ENCODE results near the gene SPTLC3.

The SPTLC3 gene

GRCh38 chr20:13008761-13009681 is at the start of gene SPTLC3:
TSS of gene SPTLC3 (plus strand) at chr20:13008972. CDS start at chr20:13009268, 296 bp downstream.
- peak; percentile 45 for DNase-seq (ENCODE audit: low read depth)
- peak within 1 kb of the TSS; percentile 55 for H3K4me3 ChIP-seq (ENCODE audit: low read length)
- TF ChIP-seq, protein P1, sequence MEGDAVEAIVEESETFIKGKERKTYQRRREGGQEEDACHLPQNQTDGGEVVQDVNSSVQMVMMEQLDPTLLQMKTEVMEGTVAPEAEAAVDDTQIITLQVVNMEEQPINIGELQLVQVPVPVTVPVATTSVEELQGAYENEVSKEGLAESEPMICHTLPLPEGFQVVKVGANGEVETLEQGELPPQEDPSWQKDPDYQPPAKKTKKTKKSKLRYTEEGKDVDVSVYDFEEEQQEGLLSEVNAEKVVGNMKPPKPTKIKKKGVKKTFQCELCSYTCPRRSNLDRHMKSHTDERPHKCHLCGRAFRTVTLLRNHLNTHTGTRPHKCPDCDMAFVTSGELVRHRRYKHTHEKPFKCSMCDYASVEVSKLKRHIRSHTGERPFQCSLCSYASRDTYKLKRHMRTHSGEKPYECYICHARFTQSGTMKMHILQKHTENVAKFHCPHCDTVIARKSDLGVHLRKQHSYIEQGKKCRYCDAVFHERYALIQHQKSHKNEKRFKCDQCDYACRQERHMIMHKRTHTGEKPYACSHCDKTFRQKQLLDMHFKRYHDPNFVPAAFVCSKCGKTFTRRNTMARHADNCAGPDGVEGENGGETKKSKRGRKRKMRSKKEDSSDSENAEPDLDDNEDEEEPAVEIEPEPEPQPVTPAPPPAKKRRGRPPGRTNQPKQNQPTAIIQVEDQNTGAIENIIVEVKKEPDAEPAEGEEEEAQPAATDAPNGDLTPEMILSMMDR (conservative IDR thresholded peaks at IDR 0.05; ENCODE audit: low read length) = peak; percentile 30

GRCh38 chr20:12961725-12962124 is 47.0 kb upstream of the SPTLC3 start:
- no peak for DNase-seq (ENCODE audit: low read depth)
- TF ChIP-seq, protein P1 (conservative IDR thresholded peaks at IDR 0.05; ENCODE audit: low read length) = no peak

GRCh38 chr20:12962895-12963294 is 45.9 kb upstream of the SPTLC3 start:
- H3K4me3 ChIP-seq (ENCODE audit: low read length) = no peak overlapping the region
- no peak for DNase-seq (ENCODE audit: low read depth)
- TF ChIP-seq, protein P1 (conservative IDR thresholded peaks at IDR 0.05; ENCODE audit: low read length) = no peak

More at GRCh38 chr20:12961725-12962124, 47.0 kb upstream of the SPTLC3 start:
- H3K4me3 ChIP-seq (ENCODE audit: low read length) = no peak overlapping the region

- no peak for DNase-seq (ENCODE audit: low read depth)
Observed at GRCh38 chr20:12963416-12963815, 45.4 kb upstream of the SPTLC3 start.

GRCh38 chr20:12965212-12965869 is 43.4 kb upstream of the SPTLC3 start:
- no peak for DNase-seq (ENCODE audit: low read depth)
- H3K4me3 ChIP-seq (ENCODE audit: low read length) = no peak overlapping the region
- TF ChIP-seq, protein P1 (conservative IDR thresholded peaks at IDR 0.05; ENCODE audit: low read length) = no peak

More at GRCh38 chr20:12963416-12963815, 45.4 kb upstream of the SPTLC3 start:
- no peak overlapping the region for H3K4me3 ChIP-seq (ENCODE audit: low read length)
- TF ChIP-seq, protein P1 (conservative IDR thresholded peaks at IDR 0.05; ENCODE audit: low read length) = no peak

DNA sequence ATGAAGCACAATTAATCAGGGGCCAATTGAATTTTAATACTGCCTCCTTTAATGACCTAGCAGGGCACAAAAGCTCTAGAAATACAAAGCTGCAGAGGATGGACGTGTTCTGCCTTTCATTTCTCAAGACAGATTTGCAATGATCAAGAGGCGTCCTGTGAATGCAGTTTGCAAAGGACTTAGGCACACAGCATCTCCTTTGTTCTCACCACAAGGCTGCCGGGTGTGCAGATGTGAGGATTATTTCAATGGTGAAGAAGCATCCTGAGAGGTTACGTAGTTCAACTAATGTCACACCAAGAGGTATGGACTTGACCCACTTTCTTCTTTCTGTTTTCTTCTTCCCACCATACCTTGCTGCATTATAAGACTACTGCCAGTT is 42.9 kb upstream of the SPTLC3 start:
- DNase-seq (ENCODE audit: low read depth) = no peak
- TF ChIP-seq, protein P1 (conservative IDR thresholded peaks at IDR 0.05; ENCODE audit: low read length) = no peak
- H3K4me3 ChIP-seq (ENCODE audit: low read length) = no peak overlapping the region
